Stimulated activated CD8-positive, alpha-beta memory T cell treated with anti-CD3 and anti-CD28 coated beads, Interleukin-4, amount 100 ng/mL, for 24 hours (primary cell): ENCODE results near the gene POTEB3.
"Not testable (repeated sequence)": the region's sequence is repeated elsewhere in the genome, so short reads cannot be mapped to it uniquely, and the experiment has no call there.

Source experiments
- DNase-seq: peaks from one replicate; pipeline ENCODE4 v3.0.0-alpha.2; 2020; ENCODE audit warnings: low read depth

POTEB3 gene

DNA sequence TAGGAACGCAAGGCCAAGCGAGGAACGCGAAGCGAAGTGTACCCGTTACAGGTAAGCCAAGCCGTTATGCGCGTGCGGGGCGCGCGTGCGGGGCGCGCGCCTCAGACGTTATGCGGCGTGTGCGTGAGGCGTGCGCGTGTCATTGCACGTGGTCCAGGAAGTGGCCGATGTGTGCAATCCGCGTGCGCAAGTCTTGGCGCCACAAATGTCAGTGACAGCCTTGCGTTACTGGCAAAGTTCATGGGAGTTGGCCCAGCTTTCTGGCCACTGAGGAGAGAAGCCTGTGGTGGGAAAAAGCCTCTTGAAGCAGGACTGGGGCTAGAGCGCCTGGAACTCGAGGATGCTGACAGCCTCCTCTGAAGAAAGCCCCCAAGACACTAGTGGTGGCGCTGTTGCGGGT is at the start of gene POTEB3:
TSS of gene POTEB3 (minus strand) at position 101 of the 400 bp plus-strand sequence. CDS start 488 bp downstream, outside the sequence.
- not testable (repeated sequence) for DNase-seq

GRCh38 chr15:21453683-21454082 is 13.4 kb upstream of the POTEB3 start:
- not testable (repeated sequence) for DNase-seq

DNA sequence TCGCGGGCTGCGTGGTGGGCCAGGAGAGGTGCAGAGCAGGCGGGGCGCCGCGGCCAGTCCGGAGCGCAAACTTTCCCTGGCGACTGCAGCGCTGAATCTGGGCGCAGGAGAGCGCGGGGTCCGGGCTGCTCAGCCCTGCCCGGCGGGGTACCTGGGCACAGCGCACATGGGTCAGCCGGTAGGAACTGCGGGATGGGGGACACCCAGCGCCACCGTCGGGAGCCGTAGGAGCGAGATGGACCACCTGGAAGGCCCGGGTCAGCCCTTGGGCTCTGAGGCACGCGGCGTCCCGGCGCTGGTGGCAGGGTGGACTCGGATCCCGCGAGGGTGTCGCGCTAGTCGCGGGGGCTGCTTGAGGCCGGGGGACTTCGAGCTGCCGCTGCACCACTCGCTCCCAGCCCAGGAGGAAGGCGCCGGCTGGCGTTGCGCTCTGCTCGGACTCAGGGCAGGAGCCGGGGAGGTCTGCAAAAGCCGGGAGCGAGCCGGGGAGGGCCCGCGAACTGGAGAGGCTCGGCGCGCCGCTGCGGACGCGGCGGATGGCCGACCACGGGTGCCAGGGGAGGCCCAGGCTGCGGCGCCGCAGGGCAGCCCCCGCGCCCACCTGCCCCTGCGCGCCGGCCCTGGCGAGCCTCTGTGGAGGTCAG is 11.7 kb upstream of the POTEB3 start:
- DNase-seq, result not testable (repeated sequence)

DNA sequence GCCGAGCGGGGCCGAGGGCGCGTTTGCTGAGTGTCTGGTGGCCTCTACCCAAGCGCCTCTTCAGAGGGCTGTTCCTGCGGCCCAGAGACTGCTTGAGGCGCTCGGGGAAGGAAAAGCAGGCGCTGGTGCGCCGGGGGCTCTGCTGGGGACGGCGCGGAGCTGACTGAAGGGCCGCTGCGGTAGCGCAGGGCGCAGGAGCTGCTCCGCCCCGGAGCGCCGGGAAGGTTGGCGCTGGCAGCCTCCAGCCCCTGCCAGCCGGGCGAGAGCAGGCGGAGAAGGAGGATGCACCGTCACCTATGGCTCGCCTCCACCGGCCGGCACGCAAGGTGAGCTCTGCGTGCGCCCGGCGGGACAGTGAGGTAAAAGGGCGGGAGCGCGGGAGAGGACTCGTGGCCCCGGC is 11.2 kb upstream of the POTEB3 start:
- DNase-seq, result not testable (repeated sequence)

DNA sequence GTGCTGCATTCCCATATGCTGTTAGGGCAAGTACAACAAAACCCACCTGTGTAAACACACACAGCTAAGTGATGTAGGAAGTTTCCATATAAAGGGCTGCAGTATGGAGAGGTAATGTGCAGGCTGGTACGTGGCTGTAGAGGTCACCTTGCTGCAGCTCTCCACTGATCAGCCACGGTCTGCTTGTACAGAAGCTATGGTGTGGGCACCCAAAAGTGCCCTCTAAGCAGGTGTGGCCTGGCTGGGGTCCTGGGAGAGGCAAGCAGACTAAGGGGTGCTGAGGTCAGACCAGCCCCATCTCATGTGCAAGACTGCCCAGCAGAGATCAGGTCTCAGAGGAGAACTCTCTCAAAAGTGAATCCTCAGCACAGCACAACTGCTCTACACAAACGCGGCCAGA is 32.9 kb downstream of the POTEB3 start:
- not testable (repeated sequence) for DNase-seq

- not testable (repeated sequence) for DNase-seq
Measured at GRCh38 chr15:21401531-21401930, 38.8 kb downstream of the POTEB3 start.

DNA sequence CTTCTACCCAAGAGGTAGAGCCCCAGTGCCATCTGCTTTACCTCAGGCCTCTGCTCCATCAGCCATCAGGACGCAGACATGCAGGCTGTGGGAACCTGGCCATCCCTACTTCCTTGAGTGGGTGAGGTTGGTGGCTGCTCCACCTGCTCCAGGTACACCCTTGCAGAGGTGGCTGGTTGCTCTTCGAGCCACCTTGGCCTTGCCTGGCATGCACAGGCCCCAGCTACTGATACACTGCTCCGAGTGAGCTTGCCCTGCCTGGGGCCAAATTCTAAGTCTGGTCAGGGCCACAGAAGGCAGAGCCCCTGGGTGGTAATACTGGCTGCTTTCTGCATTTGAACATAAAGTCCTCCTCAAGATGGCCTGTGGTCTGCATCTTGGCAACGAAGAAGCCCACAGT is 41.2 kb downstream of the POTEB3 start:
- not testable (repeated sequence) for DNase-seq

DNA sequence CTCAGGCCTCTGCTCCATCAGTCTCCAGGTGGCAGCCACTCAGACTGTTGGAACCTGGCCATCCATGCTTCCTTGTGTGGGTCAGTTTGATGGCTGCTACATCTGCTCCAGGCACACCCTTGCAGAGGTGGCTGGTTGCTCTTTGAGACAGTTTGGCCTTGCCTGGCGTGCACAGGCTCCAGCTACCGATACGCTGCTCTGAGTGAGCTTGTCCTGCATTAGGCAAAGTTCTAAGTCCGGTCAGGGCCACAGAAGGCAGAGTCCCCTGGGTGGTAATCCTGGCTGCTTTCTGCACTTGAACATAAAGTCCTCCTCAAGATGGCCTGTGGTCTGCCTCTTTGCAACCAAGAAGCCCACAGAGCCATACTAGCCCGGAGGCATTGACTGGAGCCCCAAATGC is 41.8 kb downstream of the POTEB3 start:
- not testable (repeated sequence) for DNase-seq

DNA sequence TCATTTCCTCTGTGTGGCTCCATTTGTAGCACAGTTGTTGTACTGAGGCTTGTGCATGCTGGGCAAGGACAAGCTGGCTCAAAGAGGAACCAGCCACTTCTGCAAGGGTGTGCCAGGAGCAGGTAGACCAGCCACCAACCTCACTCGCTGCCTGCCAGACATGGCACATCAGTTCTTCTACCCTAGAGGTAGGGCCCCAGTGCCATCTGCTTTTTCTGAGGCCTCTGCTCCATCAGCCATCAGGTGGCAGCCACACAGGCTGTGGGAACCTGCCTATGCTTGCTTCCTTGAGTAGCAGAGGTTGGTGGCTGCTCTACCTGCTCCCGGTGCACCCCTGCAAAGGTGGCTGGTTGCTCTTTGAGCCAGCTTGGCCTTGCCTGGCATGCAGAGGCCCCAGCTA is 42.6 kb downstream of the POTEB3 start:
- not testable (repeated sequence) for DNase-seq

GRCh38 chr15:21397186-21397585 is 43.1 kb downstream of the POTEB3 start:
- not testable (repeated sequence) for DNase-seq

GRCh38 chr15:21385961-21386360 is 54.3 kb downstream of the POTEB3 start:
- DNase-seq, result not testable (repeated sequence)

DNA sequence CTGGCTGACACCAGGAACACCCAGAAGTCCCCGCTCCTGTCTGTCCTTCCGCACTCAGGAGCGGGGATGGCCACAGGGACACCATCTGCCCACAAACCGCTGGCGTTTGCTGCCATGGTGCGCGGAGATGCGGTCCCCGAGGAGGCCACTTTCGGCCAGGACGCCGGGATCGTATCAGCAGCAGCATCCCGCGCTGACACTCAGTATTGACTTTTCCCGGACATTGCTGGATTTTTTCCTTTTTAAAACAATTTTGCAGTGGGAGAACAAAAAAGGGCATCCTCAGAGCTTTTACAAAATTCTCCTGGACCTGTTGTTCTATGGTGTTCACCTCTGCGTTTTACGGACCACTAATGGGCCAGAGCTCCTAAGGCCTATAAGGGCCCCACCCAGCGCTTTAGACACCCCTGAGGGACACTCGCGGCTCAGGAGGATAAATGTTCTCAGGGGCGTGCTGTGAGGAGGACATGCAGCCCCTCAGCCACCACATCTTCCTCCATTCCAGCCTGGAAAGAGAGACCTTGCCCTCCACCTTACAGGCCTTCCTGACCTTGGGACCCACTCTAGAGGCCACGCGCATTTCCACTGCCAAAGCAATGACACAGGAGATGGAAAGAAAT is 56.3 kb downstream of the POTEB3 start:
- DNase-seq, result not testable (repeated sequence)

DNA sequence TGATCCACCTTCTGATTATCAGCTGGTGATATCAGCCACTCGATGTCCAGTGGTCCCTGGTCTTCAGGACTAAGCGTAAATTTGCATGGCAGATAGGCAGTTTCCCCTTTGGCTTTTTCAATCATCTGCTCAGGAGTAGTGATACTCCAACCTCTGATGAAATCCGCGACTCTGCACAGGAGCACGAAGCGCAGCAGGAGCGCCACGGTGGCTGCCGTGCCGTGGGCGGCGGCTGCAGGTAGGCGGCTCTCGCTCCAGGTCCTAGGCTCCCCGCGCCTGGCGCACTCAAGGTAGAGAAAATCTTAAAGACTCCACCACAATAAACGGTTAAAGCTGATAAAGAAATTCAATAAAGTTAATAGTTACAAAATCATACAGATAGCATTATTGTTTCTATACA is 66.6 kb downstream of the POTEB3 start:
- DNase-seq, result not testable (repeated sequence)

GRCh38 chr15:21369177-21369576 is 71.1 kb downstream of the POTEB3 start:
- DNase-seq, result not testable (repeated sequence)

GRCh38 chr15:21368625-21369024 is 71.7 kb downstream of the POTEB3 start:
- DNase-seq, result not testable (repeated sequence)
